GM12801 (cell line): ENCODE results near the gene VAPA.

Experiments
- TF ChIP-seq, protein P1 (sequence below): IDR thresholded peaks from one replicate; pipeline ENCODE4 v1.5.1; 2011; ENCODE audit warnings: control low read depth; ENCODE audit not compliant: insufficient read length; ENCODE audit errors: extremely low read depth

Gene VAPA

DNA sequence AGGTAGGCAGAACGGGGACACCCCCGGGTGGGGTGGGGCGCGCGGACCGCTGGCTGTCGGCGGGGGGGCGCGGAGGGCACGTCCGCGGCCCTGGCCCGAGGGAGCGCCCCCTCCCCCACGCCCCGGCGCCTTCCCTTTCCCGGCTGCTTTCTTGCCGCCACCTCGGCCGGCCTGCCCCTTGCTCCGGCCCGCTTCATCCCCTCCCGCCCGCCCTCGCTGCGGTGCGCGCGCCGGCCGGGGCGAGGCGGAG is 443 bp downstream of the VAPA start:
- TF ChIP-seq, protein P1, sequence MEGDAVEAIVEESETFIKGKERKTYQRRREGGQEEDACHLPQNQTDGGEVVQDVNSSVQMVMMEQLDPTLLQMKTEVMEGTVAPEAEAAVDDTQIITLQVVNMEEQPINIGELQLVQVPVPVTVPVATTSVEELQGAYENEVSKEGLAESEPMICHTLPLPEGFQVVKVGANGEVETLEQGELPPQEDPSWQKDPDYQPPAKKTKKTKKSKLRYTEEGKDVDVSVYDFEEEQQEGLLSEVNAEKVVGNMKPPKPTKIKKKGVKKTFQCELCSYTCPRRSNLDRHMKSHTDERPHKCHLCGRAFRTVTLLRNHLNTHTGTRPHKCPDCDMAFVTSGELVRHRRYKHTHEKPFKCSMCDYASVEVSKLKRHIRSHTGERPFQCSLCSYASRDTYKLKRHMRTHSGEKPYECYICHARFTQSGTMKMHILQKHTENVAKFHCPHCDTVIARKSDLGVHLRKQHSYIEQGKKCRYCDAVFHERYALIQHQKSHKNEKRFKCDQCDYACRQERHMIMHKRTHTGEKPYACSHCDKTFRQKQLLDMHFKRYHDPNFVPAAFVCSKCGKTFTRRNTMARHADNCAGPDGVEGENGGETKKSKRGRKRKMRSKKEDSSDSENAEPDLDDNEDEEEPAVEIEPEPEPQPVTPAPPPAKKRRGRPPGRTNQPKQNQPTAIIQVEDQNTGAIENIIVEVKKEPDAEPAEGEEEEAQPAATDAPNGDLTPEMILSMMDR, result no peak

DNA sequence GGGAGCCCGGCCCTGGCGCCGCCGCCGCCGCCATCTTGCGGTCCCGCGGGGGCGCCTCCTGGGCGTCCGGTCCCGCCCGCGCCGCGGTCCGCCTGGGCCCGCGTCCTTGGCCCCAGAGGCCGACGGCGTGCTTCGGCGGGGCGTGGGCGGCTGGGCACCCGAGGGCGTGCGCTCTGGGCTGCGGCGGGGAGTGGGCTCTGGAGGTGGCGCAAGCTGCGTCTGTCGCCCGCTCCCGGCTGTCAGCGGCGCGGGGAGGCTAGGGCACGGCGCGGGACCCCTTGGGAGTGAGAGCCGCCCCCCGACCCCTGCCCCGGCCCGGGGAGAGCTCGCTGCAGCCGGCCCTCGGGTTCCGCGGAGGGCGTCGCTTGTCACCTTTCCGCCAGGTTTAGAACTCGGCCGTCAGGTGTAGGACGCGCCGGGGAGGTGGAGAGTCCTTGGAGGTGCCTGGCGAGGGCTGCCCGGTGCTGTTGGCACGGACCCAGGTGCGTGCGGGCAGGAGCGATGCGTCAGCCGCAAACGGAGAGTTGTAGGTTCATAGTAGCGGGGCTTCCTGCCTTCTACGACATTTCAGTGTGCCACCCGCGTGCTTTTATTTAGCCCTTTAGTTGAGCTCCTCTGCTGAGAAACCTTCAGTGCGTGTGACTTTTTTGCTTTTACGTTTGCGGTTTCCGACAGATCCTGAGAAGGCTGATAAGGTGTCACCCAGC is 921 bp downstream of the VAPA start:
- TF ChIP-seq, protein P1, result no peak

DNA sequence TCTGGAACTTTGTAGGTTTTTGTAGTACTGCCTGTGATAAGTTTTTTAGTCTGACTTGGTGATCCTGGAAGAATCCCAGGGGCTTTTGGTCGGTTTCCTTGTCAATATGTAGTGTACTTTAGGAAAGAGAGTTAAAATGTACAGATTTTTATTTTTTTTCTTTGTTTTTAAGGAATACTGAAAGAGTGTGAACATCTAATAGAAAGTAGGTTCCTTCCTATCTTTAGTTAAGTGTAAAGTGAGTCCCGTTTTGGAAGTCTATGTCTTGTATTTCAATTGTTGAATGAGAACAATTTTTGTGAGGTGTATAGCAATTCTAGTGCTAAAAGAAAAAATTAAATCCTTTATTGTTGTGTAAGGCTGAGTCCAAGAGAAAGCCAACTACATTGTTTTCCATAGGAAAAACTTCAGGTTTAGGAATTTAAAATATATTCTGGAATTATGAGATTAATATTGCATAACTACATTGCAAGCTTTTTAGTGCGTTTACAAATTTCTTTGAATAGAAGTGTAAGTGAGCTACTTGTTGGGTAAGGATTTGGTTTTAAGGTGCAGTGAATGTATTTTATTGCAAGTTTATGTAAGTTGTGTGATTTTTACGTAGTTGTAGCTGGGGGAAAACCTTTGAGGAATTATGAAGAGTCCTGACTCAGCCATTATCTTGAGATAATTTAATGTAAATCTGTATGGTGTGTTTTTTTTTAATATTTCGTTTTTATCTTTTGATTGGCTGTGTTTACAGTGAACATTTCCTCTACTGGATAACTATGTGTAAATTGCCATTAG is 1.7 kb downstream of the VAPA start:
- TF ChIP-seq, protein P1, result no peak

DNA sequence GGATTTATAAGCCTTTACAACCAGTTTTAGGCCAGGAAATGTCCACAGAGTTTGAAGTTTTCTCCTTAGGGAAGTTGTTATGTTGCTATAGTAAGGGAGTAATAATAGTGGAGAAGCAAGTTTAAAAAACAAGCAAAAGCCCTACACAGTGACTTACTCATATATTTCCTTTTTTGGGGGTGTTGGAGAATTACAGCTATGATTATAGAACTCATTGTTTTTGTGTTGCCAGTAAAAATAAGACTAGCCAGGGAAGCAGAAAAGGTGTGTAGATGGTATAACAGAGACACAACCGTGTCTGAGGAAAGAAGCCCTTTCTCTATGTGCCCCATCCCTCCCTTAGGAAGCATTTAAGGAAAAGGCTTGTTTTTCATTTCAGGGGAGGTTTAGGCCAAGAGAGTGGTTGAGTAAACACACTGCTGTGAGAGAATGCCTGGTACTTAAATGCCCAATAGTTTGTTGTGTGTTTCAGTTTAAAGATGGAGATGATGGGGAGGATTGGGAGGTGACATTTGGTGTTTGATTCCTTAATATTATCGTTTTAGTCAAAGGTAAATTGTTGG is 2.3 kb downstream of the VAPA start:
- TF ChIP-seq, protein P1, result no peak

DNA sequence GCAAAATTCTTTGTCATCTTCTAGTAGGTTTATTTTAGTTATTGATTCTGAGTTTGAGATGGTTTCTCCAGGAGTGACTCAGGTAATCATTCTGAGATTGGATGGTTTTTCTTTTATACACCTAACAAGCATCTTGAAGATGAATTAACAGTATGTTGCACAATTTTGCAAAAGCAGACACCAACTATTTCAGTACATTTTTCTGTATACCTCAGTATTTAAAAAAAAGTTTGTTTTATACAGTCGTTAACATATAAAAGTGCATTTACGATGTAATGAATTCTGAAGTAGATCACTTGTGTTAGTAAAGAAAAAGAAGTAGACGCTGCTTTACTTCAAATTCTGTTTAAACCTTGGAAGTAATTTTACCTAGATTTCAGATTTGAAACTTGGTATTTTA is 3.0 kb downstream of the VAPA start:
- TF ChIP-seq, protein P1, result no peak

DNA sequence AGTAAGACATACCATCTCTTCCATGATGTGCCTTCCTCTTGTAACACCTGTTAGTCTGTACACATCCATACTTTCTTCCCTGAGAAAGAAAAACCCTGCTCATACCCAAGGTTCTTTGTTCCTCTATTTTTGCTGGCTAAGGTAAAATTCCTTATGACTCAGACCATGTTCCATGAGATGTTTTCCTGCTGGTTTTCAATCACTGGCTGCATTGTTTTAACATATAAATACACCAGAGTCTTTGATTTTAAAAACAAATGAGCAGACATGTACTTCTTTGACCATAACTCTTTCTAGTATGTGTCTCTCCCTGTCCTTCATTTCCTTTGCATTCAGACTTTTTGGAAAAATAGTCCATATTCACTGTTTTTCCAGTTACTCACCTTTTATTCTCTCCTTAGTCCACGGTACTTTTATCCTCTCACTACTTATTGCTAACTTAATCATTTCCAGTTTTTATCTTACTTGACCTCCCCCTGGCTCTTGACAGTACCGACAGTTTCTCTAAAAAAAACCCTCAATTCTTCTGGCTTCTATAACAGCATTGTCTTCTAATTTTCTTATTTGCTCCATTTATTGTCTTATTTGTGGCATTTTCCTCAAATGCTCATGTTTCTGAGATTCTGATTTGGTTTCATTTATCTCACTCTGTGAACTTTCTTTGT is 4.3 kb downstream of the VAPA start:
- TF ChIP-seq, protein P1, result no peak

DNA sequence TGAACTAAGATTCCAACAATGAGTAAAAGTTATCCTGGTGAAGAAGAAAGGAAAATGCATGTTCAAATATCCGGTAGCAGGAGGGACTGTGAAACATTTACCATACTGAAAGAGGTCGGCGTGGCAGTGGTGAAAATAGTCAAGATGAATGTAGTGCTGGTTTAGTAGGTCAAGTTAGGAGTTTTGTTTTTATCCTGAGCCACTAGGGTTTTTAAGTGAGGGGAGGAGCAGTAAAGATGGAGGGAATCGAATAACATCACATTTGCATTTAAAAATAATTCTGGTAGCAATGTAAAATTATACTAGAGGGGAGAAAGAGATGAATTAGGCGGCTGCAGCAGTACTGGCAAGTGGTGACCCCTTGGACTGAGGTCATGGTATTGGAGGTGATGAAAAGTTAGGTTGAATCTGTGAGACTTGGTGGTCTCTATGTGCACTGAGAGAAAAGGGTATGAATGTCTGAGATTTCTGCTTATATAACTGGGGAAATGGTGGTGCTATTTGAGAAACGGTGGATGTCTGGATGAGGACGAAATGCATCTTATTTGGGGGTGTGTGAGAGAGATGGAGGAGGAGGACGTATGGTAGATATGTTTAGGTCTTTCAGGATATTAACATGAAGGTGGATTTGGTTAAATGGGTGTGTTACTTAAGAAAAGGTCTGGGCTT is 5.9 kb downstream of the VAPA start:
- TF ChIP-seq, protein P1, result no peak
